ENCODE data around the gene ATXN10.

Gene ATXN10

DNA sequence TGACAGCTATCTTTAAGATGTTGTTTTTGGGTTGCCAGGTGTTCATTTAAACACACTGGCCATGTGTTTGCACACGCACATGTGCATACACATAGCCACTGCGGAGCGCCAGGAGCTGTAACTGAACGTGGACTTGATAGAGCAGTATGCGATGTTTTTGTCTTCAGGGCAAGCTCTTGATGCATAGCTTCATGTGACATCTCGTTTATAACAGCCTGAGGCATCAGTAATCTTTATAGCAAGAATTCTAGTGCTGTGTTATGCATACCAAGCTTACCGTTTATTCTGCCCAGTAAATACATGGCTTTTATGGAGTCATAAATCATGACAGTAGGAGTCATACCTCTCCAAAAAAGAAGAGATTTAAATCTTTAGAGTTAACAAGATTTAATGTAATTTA is 87.0 kb downstream of the ATXN10 start:
- DNase-seq (ENCODE audit: low read depth in 3 of 3) = no peak

DNA sequence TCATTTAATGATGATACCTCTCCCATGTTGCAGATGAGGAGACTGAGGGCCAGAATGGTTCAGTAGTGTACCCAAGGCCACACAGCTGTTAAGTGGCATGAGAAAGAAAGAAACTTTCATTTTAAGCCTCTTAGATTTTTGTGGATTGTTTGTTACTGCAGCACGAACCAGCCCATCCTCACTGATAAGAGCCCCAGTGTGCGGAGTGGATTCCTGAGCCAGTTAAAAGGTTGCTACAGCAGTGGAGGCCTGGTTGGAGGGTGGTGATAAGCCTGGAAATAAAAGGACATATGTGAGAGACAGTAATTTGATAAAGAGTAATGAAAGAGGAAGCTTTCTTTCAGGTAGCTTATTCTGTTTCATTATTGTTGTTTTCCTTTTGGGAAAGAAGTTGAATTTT is 89.0 kb downstream of the ATXN10 start:
- no peak for DNase-seq (ENCODE audit: low read depth in 3 of 3)

GRCh38 chr22:45762545-45763235 is 91.1 kb downstream of the ATXN10 start:
- no peak for DNase-seq (ENCODE audit: low read depth in 3 of 3)

GRCh38 chr22:45763236-45763624 is 91.6 kb downstream of the ATXN10 start:
- DNase-seq (ENCODE audit: low read depth in 3 of 3) = no peak

GRCh38 chr22:45768490-45768889 is 96.9 kb downstream of the ATXN10 start:
- DNase-seq (ENCODE audit: low read depth in 3 of 3) = no peak

GRCh38 chr22:45769569-45770210 is 98.1 kb downstream of the ATXN10 start:
- DNase-seq (ENCODE audit: low read depth in 3 of 3) = no peak

DNA sequence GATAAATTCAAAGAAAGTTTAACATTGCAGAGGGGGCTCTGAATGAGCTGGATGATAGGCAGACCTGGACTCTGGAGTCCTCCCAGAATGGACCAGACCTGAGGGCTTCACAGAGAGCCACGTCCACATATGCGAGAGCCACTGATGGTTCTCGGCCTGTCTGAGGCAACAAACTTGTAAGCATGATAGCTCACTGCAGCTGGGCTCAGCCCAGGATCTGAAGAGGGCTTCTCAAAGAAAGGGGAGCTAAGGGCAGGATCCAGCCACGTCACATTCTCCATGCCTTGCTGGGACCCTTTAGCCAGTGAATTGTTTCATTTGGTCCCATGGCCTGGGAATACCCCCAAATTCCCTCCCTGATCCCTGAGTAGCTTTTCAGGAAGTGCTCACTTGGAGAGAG is 98.9 kb downstream of the ATXN10 start:
- no peak for DNase-seq (ENCODE audit: low read depth in 3 of 3)

- DNase-seq (ENCODE audit: low read depth in 3 of 3) = no peak
These were observed 99.4 kb downstream of the ATXN10 start for GRCh38 chr22:45771057-45771456.

DNA sequence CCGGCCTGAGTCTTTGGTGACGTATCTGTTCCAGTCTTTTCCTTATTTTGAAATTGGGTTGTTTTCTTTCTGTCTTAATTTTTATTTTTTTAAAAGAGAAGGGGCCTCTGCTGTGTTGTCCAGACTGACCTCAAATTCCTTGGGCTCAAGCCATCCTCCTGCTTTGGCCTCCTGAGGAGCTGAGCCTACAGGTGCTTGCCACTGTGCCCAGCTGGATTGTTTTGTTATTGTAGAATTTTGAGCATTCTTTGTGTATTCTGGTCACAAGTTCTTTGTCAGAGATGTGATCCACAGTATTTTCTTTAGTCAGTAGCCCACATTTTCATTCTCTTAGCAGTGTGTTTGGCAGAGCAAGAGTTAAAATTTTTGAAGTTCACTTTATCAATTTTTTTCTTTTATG is 100.1 kb downstream of the ATXN10 start:
- DNase-seq (ENCODE audit: low read depth in 3 of 3) = no peak

DNA sequence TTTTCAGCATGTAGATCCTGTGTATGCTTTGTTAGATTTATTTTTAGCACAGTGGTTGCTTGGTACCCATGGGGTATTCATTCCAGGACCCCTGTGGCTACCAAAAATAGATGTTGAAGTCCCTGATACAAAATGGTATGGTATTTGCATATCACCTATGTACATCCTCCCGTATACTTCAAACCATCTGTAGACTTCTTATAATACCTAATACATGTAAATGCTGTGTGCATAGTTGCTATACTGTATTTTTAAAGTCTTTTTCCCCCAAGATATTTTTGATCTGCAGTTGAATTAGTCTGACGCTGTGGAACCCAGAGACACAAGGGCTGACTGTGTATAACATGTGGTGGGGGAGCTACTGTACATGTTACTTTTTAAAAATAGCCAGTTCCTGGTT is 101.1 kb downstream of the ATXN10 start:
- no peak for DNase-seq (ENCODE audit: low read depth in 3 of 3)

DNA sequence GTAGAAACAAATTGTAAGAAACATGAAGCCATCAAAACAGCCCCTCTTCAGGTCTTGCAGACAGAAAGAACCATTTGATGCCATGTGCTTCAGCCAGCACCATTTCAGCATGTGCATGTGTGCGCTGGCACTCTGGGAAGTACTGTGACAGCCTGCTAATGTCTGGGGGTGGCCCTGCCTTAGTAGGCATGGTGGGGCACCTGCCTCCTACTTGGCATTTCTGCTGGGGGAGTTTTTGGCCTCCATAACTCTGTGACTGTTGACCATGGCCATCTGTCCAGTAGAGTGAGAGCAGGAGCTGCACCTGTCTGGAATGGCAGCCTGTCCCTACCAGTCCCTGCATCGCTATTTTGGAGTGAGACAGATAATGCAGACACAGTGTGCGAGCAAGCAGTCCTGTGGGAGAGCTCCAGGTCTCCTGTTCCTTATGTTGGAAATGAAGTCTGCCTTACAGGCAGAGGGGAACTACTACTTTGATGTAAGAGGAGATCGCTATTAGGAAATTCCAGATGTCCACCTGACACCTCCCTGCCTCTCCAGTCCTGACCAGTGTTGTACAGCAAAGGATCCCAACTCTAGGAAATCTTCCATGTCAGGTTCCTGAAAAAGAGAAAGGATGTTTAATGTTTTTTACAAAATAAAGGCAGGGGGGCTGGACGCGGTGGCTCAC is 102.5 kb downstream of the ATXN10 start:
- DNase-seq (ENCODE audit: low read depth in 3 of 3) = no peak

GRCh38 chr22:45775062-45775461 is 103.4 kb downstream of the ATXN10 start:
- no peak for DNase-seq (ENCODE audit: low read depth in 3 of 3)

GRCh38 chr22:45775569-45776312 is 104.1 kb downstream of the ATXN10 start:
- no peak for DNase-seq (ENCODE audit: low read depth in 3 of 3)

DNA sequence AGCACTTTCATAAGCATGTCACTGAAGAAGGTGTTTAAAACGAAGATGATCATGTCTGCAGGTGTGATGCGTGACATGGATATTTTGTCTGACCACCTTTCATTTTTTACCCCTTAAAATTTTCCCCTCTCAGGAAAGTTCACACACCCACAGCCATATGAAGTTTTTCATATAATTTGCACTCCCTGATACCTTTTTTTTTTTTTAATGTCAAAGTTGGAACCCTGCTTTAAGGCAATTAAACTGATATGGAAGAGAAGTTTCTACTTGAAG is 104.6 kb downstream of the ATXN10 start:
- DNase-seq (ENCODE audit: low read depth in 3 of 3) = no peak

DNA sequence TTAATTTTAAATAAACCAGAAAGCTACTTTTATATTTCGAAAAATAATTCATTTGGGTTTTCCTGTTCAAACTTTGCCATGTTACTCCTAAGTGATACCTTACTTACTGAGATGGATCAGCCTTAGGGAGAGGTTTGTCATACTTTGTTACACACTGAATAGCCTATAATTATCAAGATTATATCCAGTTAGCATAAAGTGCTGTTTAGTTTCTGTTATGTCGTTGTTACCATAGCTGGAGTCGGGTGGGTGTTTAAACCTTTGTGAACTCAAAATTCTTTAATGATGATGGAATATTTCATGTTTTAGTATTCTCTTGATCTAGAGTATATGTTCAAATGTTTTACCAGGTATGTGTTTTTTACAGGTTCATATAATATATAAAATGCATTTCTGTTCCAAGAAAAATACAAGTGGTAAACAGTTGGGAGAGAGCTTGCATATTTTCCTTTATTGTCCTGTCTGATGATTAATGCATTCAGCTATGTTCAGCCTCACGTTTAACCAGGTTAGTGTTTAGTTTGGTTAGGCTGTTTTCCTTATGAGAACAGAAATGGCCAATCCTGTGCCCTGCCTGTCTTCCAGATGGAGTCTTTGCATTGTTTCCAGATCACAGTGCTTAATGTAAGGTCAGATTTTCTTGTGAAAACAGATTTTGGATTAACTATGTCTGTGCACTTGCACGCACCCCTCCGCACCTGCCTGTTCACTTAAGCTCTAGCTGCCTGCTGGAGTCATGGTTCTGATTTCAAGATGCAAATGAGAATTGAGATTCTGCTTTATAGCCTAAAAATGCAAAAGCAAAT is 105.6 kb downstream of the ATXN10 start:
- DNase-seq (ENCODE audit: low read depth in 3 of 3) = no peak

GRCh38 chr22:45777852-45778375 is 106.3 kb downstream of the ATXN10 start:
- DNase-seq (ENCODE audit: low read depth in 3 of 3) = no peak

DNA sequence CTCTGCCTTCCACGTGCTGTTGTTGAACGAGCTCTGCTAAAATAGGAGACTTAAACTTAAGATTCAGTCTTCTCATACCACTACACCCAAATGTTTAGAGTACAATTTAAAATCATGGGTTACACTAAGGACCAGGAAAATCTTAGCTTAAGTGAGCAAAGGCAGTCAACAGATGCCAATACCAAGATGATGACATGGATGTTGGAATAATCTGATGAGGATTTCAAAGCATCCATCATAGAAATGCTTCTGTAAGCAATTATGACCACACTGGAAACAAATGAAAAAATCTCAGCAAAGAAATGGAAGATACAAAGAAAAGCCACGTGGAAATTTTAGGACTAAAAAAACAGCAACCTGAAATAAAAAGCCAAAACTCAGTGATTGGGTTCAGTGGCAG is 109.8 kb downstream of the ATXN10 start:
- no peak for DNase-seq (ENCODE audit: low read depth in 3 of 3)

DNA sequence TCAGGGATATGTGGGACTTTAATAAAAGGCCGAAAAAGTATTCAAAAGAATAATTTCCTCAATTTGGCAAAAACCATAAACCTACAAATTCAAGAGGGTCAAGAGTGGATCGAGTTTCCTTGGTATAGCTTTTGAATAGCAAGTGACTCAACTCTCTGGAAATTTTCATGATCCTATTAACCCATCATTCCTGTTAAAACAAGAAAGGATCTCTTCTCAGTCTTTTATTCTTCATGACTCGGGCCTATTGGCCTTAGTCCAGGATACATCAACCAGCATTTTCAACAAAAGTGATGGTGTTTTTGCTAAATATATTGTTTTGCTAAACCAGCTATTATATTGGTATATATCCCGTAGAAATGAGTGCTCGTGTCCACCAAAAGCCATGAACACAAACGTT is 110.3 kb downstream of the ATXN10 start:
- DNase-seq (ENCODE audit: low read depth in 3 of 3) = no peak

DNA sequence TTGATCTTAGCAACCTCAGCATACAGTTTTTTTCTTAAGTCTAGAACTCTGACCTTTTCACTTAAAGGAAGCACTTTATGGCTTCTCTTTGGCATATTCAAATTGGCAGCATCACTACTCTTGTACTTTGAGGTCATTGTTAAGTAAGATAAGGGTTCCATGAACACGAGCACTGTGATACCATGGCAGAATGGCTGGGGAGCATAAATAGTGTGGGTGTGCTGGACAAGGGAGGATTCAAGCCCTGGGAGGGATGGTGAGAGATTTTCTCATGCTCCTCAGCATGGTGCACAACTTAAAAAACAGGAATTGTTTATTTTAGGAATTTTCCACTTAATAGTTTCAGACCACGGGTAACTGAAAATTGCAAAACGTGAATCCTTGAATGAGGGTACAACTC is 111.4 kb downstream of the ATXN10 start:
- DNase-seq (ENCODE audit: low read depth in 3 of 3) = no peak

GRCh38 chr22:45783690-45784089 is 112.1 kb downstream of the ATXN10 start:
- DNase-seq (ENCODE audit: low read depth in 3 of 3) = no peak

- no peak for DNase-seq (ENCODE audit: low read depth in 3 of 3)
These were observed 113.0 kb downstream of the ATXN10 start for GRCh38 chr22:45784357-45785277.
